ENCODE results near the gene QSOX2.

The QSOX2 gene

DNA sequence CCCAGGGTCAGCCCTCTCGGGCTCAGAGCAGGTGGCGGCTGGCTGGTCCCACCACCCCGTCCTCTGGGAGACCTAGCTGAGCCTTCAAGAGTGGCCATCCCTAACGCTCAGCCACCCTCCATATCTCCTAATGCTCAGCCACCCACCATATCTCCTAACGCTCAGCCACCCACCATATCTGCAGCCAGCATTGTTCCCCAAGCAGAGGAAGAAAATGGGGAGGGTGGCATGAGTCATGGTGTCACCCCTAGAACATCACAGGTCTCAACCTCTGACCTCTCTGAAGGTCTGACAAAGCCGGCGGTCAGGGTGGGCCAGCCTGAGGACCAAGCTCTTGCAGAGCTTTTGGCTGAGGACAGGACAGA, 55.4 kb downstream of the QSOX2 start:
- DNase-seq (ENCODE audit: low spot score), result no peak

DNA sequence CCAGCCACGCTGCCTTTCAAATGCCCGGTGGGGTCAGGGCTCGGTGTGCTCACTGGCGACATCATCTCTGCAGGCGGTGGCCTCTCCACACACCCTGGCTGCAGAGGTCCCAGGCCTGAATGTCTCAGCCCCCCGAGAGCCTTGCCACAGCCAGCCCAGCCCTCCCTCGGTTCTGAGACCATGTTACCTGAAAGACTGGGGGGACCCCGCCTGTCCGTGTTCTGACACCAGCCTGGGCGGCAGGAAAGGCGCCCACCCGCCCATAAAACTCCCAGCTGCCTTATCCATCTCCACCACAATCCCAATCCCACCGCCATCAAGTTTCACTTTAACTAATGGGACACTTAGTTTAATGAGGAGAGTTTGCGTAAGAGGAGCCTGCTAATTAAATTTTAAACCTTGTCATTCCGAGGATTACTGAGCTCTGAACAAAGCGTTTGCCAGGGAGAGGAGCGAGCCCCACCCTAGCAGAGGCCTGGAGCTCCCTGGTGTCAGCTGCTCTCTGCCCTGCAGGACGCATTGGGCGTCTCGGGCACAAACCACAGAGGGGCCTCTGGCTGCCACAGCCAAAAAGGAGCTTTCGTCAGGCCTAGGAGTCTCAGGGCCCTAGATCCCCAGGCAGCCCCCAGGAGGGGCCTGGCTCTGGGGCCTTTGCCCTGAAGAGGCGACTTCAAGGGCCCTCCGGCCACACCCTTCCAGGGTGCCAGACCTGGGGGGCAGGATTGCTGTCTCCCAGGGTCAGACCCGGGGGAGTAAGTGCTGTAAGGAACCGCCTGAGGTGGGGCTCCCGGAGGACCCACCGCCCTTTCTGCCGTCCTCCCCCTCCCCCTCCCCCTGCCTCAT, 56.0 kb downstream of the QSOX2 start:
- no peak for DNase-seq (ENCODE audit: low spot score)

DNA sequence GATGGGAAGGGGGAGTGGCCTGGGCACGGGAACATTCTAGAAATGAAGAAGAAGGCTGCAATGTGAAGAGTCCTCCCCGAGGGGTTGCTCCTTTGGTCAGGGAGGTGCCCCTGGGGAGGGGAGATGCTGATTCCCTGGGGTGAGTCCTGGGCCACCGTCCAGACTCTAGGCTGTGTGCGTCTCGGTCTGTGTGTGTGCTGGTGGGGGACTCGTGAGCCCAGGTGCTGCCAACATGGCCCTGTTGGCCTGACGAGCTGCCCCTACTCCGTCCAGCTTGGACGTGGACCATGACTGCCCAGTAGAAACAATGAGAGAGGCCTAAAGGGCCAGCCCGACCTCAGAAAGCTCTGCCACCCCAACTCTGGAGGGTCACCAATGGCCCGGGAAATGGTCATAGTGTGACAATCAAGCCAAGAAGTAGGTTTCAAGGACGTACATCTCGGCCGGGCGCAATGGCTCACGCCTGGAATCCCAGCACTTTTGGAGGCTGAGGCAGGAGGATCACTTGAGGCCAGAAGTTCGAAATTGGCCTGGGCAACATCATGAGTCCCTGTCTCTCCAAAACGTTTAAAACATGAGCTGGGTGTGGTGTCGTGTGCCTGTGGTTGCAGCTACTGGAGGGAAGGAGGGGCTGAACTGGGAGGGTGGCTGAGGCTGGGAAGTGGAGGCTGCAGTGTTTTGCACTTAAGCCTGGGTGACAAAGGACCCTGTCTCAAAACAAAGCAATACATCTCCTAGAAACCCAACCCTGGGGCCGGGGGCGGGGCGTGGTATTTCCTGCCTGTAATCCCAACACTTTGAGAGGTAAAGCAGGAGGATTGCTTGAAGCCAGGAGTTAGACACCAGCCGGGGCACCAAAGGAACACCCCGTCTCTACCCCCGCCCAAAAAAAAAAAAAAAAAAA, 57.7 kb downstream of the QSOX2 start:
- no peak for DNase-seq (ENCODE audit: low spot score)

DNA sequence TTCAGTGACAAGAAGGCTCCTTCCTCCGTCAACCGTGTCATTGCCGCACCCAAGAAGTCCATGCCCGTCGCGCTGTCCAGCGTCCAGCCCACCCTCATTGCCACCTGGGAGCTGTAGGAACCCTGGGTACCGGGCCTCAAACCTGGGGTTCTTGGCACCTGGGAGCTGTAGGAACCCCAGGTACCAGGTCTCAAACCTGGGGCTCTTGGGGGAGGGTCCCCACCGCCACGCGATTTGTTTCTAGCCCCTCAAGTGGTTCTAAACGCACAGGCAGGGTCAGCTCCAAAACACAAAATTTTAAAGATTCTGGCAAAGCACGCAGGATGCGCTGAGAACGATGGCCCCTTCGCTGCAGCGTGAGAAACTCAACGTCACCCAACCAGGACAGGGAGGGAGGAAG, 58.4 kb downstream of the QSOX2 start:
- no peak for DNase-seq (ENCODE audit: low spot score)

DNA sequence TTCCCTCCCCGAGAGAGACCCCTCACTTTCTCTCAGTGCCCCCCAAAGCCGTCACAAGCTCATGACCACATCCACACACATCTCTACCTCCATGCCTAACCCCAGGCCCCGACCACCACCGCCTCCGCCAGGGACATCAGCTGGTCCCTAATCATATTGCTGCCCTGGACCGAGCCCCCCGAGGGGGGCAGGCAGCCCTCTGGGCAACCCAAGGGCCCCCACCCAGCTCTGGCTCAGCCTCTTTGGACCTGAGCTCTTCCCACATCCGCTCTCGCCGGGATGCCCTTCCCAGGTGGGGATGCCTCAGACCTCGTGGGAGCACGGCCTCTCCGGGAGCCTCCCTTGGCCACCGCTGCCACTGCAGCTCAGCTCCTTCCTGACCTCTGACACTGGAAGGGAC, 59.2 kb downstream of the QSOX2 start:
- DNase-seq (ENCODE audit: low spot score), result no peak

DNA sequence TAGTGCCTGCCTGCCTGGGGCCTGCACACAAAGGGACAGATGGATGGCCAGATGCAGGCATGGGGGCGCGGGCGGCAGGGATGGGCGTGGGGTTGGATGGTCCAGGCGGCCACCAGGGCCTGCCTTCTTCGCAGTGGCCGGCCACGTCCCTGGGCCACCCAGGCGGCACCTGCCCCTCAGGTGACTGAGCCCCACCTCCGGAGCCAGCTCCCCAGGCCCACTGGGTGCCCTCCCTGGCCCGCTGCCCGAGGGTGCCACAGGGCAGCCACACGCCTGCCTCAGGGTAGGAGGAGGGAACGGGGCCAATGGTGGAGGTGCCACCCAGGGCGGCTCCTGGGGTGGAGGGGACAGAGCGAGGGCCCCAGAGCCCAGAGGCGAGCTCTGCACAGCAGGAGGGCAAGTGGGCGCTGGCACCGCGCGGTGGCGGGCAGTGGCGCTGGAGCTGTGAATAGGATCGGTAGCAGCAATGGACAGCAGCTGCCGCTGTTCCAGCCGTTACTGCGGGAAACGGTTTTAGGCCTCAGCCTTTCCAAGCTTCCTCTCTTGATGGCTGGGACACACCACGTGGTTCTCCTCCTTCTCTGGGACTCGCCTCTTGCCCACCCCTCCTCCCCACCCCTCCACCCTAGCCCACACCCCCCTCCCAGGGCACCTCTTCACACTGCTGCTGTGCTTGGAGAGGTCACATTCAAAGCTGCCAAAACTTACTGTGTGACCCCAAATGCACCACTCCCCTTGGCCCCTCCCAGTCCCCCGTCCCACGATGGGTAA, 59.8 kb downstream of the QSOX2 start:
- DNase-seq (ENCODE audit: low spot score), result no peak

DNA sequence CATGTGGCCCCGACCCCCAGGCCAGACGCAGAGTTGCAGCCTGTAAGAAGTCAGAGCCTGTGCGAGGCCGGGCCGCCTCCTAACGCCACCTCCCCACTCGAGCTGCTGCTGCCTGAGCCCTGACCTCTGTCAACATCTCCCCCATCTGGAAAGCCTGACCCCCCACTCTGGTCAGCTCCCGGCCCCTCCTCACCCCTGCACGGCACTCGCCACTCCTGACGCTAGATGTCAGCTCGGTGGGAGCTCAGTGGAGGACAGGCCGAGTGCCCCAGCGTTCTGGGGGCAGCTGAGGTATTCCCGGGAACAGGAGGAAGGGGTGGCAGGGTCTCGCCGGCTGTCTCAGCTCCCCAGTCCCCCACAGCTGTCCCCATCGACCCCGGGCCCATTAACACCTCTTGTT, 60.5 kb downstream of the QSOX2 start:
- DNase-seq (ENCODE audit: low spot score), result no peak

DNA sequence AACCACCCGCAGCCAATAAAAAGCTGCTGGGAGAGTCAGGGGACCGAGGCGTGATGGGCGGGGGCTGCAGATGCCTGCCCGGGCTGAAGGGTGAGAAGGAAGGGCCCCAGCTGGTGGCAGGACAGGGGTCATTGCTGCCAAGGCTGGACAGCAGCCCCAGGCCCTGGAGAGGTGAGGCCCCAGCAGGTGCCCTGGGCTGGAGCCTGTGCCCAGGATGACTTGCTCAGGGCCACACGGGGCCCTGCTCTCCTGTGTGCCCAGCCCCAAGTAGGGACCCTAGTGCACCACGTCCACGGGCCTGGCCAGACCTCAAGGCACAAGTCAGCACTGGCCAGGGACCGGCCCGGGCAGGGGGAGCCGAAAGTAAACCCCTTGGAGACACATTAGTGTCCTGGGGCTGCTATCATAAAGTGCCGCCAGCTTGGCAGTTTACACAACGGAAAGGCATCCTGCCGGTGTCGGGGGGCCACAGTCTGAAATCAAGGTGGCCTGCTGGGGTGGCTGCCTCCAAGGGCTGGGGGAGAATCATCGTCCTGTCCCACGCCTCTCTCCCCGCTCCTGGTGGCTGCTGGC, 62.7 kb downstream of the QSOX2 start:
- no peak for DNase-seq (ENCODE audit: low spot score)

DNA sequence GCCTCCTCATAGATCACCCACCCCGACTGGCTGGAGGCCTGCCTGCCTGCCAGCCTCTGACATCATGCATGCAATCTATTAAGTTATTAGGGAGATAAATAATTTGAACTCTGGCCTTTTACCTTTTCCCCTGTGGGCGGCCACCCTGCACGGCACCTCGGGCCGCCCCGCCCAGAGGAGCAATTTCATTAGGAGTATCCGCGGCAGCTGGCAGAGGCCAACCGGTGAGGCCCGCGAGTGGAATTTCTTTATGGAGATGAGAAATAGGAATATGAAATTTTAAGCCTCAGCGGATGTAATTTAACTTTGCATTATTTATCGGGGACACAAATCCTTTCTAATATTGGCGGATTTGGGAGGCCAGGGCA, 63.2 kb downstream of the QSOX2 start:
- no peak for DNase-seq (ENCODE audit: low spot score)

DNA sequence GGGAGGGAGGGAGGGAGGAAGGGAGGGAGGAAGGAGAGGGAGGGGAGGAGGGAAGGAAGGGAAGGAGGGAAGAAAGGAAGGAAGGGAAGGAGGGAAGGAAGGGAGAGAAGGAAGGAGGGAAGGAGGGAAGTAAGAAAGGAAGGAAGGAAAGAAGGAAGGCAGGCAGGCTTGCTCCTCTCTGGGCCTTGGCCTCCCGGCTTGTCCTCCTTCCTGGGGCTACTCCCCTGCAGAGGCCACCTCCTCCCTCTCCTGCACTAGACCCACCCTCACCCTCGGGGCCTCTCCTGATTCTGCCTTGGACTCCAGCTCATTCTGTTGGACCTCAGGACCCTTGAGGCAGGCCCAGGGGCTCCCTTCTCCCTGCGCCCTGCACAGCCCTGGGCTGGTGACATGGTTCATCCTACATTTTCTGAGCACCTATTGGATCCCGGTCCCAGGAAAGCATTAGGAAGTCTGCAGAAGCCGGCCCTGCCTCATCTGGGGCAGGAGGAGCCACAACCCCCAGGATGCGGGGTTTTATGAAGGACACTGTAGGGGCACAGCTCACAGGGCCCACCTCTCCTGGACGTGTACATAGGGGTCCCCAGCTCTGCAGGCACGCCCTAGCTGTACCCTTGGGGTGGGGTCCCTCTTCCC, 63.7 kb downstream of the QSOX2 start:
- DNase-seq (ENCODE audit: low spot score), result no peak

DNA sequence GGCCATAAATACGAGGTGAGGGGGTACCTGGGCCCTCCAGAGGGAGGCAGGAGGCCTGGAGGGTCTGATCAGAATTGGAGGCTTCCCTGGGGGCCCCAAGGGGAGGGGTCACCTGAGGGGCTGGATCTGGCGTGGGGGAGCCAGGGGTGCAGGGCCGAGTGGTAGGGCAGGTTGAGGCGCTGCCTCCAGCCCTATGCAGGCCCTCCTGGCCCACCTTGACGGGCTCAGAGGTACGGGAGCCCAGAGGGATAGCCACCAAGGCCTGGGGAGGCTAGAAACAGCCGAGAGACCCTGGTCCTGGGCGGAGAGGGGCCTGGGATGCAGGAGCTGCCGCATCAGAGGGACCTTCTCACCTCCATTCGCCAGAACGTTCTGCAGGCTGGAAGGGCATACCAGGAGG, 65.0 kb downstream of the QSOX2 start:
- DNase-seq (ENCODE audit: low spot score), result no peak

DNA sequence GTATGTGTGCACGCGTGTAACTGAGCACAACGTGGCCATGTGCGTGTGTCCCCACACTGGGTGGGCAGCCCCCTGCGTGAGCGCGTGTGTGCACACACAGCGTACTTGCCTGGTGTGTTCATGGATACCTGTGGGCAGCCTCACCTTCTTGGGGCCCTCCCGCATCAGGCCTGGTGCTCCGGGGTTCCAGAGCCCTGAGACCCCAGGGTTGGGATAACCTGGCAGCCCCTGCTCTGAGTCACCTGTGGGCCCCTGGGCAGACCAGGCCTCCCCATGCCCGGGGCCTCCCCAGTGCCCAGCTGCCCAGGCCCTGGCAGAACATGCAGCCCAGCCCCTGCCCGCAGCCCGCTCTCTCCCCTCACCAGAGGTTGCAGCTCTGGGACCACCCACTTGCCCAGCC, 65.9 kb downstream of the QSOX2 start:
- no peak for DNase-seq (ENCODE audit: low spot score)

DNA sequence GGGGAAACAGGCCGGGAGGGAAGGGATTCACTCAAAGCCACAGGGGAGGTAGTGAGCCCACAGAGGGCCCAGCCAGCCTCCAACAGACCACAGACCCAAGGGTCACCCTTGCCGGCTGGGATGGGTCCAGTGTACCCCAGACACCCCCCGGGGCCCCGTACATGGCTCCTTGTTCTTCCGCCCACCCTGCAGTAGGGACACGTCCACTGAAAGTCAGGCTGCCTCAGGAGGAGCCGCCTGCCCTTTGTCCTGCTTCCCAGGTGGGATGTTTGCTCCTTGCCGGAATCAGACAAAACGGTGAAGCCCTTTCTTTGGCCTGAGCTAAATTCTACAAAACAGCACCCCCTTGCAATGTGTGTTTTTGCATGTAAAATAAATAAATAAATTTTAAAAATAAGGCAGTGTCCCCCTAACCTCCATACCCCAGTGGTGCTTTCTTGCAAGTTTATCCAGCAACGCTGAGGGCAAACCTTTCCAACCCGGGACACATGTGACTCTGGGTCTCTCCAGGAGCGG, 66.5 kb downstream of the QSOX2 start:
- DNase-seq (ENCODE audit: low spot score), result no peak

DNA sequence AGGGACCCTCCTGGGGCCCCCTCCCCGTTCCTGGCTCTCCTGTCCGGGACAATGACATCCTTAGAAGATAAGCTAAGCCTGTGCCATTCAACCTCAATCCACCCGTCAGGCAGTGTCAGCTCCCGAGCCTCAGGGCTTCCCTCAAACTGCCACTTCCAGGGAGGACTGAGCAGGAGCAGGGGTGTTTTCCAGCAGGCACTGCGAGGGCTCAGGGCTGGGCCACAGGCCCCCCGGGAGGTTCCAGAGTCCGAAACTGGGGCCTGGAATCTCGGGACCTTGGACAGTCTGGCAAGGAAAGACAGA, 66.9 kb downstream of the QSOX2 start:
- DNase-seq (ENCODE audit: low spot score), result no peak

DNA sequence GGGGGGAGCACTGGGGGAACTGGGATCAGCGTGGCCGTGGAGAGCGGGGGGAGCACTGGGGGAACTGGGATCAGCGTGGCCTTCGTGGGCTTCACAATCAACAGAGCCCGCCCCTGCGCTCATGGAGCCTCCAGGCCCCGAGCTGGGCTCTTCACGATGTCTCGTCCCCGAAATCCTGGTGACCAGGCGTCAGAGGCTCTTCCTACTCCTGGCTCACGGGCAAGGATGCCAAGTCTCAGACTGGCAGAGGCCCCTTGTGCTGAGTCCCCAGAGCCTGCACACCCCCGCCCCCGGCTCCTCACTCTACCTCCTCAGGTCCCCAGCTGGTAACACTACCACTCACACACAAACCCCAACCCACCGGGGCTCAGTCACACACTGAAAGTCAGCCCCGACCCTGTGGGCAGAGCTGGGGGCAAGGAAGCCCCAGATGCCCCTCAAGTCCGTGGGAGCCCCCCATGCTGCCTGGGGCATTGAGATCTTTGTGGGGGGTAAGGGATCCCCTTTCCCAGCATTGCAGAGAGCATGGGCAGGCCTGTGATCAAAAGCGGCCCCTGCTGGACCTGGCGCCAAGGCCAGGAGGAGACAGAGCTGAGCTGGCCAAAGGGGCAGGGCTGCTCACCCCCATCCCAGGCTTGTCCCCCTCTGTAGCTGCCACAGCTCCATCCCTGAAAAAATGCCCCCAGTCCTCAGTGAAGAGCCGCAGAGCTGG, 67.4 kb downstream of the QSOX2 start:
- DNase-seq (ENCODE audit: low spot score), result no peak

DNA sequence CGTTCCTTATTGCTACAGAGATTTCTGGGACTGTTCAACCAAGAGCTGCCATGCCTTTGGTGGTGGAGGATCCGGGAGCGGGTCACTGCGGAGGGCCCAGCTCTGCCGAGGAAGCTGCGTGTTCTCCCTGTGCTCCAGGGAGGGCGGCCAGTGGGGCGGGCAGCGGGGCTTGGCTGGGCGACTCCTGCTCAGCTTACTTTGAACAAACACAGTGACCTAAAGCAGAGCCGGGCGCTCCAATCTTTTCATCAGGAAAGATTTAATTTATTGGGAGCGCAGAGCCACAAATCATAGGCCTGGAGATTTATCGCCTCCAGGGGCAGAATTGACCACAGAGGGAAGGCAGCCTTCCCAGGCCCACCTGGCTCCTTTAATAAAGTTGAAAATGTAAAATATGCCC, 68.4 kb downstream of the QSOX2 start:
- DNase-seq (ENCODE audit: low spot score), result no peak

DNA sequence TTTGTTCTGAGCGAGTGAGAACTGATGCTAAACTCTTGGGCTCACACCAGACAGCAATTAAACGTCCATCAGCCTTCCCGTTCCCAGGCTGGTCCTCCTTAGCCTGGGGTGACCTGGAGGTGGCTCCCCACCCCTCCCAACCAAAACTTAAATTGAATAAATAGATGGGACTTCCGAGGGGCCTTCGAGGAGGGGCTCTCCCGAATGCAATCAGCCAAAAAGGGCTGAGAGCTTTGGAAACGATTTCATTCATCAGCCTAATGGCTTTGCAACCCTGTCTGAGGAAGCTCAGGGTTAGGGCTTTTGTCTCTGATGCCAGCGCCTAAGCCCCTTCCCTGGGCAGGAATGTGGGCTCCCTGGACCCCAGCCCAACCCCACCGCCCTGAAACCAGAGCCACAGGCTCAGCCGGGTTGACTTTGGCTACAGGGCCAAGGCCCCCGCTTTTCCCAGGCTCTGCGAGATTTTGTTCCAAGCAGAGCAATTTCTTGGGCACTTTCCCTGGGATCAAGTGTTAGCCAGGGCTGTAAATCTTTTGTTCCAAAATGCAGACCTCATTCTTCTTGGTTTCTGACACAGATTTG, 69.9 kb downstream of the QSOX2 start:
- no peak for DNase-seq (ENCODE audit: low spot score)

DNA sequence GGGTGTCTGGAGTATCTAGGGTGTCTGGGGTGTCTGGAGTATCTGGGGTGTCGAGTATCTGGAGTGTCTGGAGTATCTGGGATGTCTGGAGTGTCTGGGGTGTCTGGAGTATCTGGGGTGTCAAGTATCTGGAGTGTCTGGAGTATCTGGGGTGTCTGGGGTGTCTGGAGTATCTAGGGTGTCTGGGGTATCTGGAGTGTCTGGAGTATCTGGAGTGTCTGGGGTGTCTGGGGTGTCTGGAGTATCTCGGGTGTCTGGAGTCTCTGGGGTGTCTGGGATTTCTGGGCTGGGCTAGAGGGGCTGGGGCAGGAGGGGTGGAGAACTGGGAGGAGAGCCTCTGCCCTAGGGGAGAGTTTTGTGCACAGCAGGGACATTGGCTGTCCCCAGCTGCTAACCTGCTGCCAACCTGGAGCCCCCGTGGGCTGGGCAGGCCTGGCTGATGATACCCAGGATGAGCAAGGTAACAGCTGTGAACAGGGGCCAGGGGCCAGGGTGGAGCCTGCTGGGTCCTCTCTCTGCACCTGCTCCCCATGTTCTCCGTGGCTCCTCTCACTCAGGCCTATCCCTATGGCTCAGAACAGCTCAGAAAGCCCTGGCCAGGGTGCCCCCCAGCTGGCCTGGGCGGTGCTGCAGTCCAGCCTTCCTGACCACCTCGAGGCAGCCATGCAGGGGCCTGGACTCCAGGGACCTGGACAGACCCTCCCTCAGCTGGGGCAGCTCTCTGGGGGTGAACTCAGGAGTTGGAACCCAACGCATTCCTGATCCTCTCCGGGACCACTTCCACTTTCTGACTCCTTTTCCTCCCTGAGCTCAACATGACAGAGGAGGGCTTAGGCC, 70.6 kb downstream of the QSOX2 start:
- DNase-seq (ENCODE audit: low spot score), result no peak

DNA sequence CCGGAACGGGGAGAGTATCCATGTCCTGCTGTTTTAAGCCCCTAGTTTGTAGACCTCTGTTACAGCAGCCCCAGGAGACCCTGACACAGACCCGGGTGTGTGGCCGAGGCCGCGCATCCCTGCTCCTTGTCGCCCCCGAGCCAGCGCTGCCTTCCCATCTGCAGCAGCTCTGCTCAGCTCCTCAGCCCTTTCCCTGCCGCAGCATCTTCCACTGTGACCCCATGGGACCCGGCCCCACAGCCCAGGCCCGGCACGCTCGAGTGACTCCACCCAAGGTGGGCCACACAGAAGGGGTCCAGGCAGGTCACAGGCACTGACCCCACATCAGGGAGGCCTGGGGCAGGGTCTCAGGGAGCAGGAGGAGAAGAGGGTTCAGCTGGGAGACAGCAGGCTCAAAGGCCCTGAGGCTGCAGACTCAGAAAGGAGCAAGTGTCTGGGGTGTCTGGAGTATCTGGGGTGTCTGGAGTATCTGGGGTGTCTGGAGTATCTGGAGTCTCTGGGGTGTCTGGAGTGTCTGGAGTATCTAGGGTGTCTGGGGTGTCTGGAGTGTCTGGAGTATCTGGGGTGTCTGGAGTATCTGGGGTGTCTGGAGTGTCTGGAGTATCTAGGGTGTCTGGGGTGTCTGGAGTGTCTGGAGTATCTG, 71.8 kb downstream of the QSOX2 start:
- no peak for DNase-seq (ENCODE audit: low spot score)

Measured in ecto neural progenitor cell (in vitro differentiated cells).